ENCODE results near the gene HAUS7.
"Not testable (repeated sequence)": the region's sequence is repeated elsewhere in the genome, so short reads cannot be mapped to it uniquely, and the experiment has no call there.

The HAUS7 gene

DNA sequence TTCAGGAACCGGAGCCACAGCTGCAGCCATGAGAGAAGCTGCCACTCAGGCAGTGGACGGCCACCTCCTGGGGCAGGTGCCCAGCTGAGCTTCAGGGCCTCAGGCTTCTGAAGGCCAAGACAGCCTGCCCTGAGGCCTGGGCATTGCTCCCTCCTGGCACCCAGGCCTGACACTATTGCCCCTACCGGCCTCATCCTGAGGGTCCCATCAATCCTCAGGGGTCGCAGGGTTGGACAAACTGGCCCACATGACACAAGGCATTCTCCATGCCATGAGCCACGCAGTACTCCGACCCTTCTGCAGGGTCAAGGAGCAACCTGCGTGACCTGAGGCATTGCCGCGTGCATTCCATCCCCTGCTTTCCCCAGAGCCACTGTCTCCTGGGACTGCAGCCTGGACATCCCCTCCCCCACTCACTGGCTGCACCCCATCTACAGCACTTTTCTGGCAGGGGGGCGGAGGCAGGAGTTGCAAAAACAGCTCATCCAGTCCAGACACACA is 62.1 kb downstream of the HAUS7 start:
- no peak for DNase-seq (ENCODE audit: low read depth)

DNA sequence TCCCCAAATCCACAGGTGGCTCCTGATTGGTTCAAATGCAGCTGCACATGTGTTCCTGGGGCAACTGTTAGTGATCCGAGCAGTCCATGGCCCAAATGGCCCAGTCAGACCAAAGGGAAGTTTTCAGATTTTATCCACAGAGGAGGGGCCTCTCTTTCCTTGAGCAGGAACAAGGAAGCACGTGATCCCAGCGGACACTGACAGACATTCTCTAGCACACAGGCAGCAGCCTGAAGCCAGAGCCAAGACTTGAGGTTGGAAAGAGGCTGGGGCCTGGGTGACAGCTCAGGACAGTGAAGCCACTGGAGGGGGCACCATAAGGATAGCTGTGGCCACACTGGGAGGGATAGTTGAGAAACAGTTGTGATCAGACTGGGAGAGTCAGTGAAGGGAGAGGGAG is 62.6 kb downstream of the HAUS7 start:
- DNase-seq (ENCODE audit: low read depth): no peak

- no peak for DNase-seq (ENCODE audit: low read depth)
Observed at GRCh38 chrX:153406903-153407302, 63.5 kb downstream of the HAUS7 start.

- no peak for DNase-seq (ENCODE audit: low read depth)
Observed at GRCh38 chrX:153406011-153406410, 64.4 kb downstream of the HAUS7 start.

DNA sequence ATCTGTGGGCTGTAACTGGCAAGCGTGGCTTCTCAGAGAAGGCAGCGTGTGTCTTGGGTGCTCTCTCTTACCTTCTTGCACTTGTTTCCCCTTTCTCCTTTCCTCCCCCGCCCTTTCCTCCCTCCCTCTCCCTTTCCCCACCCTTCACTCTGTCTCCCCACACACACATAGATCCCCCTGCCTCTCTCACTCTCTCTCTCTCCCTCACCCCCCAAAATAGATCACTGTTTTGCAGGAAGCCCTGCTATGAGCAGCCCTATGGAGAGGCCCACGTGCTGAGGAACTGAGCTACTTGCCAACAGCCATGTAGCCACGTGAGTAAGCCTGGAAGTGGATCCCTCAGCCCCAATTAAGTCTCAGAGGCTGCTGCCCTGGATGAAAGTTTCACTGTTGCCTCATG is 65.0 kb downstream of the HAUS7 start:
- DNase-seq (ENCODE audit: low read depth): no peak

DNA sequence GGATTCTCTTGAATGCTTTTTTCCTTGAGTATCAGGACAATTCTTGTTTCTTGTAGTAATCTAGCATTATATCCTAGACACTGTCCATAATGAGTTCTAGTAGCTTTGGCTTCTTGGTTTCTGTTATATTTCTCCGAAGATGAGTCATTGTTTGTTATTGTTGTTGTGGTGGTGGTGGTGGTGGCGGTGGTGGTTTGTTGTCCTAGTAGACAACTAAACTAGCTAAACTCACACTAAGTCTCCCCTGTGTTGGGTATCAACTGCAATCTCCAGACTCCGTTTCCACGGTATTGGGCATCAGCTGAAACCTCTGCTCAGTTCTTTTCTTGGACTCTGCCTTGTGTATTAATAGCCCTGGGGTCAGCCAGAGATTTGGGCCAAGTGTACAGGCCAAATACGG is 66.0 kb downstream of the HAUS7 start:
- DNase-seq (ENCODE audit: low read depth): not testable (repeated sequence)

DNA sequence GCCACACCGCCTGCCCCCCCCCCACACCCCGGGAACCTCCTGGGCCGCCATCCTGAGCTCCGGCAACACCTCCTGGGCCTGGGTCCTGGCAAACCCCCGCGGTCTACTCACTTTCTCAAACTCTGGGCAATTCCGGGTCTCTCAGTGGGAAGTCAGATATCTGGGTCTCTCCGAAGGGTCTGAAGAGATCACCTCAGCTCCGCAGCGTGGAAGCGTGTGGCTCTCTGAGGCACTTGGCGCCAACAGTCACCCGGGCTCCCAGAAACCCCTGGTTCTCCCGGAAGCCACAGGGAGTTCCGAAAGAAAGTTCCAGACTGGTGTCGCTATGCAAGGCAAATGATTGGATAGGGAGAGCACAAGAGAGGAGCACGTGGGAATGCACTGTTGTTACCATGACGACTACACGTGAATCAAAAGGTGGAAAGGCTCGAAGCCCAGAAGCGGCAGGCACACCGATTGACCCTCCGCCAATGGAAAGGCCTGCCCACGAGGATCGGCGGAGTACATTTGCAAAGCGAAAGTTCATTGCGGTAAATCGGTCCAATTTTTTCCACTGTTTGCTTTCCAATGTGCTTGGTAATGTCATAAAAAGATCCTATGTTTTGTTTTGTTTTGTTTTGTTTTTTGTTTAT is 69.1 kb downstream of the HAUS7 start, which contains the start of gene PNMA6E:
Gene PNMA6E (minus strand): TSS at position 218 of the 632 bp plus-strand sequence. CDS start 2,501 bp downstream, outside the sequence.
- no peak for DNase-seq (ENCODE audit: low read depth)

DNA sequence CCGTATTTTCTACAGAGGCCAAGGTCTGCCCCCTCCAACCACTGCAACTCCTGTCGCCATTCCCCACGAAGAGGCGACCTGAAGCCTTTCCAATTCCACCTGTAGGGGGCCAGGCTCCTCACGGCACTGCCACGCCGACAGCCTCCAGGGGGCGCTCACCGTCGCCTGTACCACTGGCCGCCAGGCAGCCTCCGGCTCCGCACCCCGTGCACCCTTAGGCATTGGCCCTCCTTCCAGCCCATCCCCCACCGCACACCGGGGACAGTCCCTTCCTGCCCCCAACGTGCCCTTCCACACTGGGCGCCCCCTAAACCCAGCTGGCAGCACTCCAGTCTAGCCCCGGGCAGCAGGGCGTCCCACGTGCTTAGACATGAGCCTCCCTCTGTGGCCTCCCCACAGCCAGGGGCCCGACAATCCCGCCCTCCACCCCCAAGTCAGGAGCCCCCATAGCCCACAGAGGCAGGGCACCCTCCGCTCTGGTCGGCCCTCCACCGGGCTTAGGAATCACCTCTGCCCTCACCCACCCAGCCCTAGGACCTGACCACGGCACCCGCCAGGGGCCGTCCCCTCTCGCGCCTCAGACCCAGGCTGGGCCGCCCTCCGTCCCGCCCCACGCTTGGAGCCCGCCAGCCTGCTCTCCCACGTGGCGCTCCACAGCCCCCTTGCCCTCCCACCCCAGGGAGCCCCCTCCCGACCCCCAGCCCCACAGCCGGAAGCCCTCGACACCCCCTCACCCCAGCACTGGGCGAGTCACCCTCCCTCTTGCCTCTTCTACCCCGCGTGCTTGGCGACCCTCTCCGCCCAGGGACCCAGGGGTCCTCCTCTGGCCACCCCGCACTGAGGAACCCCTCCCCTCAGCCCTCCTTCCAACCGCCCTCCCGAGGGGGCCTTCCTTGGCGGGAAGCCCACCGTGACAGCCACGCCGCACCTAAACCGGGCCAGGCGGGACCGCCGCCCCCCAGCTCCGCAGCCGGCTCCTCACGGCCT is 69.9 kb downstream of the HAUS7 start:
- peak; percentile 30 for DNase-seq (ENCODE audit: low read depth)

DNA sequence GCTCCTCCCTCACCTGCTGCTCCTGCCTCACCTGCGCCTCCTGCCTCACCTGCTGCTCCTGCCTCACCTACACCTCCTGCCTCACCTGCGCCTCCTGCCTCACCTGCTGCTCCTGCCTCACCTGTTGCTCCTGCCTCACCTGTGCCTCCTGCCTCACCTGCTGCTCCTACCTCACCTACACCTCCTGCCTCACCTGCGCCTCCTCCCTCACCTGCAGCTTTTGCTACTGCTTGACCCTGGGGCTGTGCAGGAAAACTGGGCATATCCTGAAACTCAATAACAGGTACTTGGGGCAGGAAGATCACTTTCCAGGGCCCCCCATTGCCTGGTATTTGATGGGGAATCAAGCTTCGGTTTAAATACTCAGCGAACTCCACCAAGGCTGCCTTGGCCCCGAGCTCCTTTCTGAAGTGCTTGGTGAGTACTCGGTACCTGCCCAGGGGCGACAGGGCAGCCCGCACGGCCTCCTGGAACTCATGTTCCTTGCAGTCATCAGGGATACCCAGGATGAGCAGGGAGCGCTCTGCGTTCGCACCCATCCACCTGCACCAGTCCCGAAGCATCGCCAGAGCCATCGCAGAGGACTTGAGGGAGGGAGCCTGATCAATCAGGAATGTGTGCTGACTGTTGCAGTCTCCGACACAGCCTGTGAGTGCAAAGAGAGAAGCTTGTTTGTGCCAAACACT is 72.0 kb downstream of the HAUS7 start:
- DNase-seq (ENCODE audit: low read depth): no peak
